NCI-H2227 (cell line): Measurements from ENCODE around the gene NNAT.
"Not testable (repeated sequence)": the region's sequence is repeated elsewhere in the genome, so short reads cannot be mapped to it uniquely, and the experiment has no call there.

Experiments
- DNase-seq: peaks from one replicate; lab custom pipeline; 2025; ENCODE audit not compliant: unreplicated experiment; lab: John Stamatoyannopoulos, UW

The NNAT gene

DNA sequence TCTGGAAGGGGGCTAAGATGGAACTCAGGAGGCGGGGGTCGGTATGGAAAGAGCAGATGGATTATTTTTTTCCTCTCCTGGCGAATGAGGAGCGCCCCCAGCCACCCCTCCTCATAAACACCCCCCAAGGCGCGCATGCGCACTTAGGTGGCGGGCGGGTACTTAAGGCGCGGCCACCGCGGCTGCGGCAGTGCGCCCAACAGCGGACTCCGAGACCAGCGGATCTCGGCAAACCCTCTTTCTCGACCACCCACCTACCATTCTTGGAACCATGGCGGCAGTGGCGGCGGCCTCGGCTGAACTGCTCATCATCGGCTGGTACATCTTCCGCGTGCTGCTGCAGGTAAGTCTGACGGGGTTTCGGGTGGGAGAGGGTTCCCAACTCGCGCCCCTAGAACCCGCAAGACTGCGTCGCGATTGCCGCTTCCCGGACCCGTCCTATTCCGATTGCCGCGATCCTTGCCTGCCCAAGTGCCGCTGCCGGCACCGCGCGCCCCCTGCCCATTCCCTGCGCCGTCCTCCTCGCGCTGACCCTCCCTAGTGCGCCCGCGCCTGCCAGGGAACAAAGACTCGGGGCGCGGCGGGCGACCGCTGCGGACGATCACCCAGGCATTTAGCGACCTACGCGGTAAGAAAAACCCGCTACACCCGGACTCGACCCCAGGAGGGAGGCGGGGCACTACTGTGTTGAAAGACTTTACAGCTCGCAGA, at the start of gene NNAT:
Gene NNAT, plus strand, starts transcription at position 190 of the 711 bp plus-strand sequence. Its CDS starts 82 bp downstream, at position 272.
- DNase-seq: peak; percentile 67

DNA sequence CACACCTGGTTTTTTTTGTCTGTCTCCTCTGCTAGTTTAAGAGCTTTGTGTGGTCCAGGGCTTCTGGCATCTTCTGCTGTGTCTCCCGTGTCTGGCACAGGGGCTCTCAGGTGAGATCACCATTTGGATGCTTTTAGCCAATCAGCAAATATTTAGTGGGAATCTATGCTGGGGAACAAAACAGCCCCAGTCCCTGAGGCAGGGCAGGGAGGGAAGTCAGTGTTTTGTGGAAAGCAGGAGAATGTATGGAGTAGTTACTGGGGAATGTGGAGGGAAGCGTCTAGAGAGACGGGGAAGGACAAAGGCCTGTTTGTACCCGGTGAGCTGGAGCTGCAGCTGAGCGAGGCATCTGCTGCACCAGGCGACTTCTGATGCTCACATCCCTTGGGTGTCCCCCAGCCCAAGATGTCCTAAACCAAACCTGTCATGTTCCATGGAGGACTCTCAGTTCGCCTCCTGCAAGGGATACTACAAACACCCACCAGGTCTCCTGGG, 49.3 kb upstream of the NNAT start:
- no peak for DNase-seq

DNA sequence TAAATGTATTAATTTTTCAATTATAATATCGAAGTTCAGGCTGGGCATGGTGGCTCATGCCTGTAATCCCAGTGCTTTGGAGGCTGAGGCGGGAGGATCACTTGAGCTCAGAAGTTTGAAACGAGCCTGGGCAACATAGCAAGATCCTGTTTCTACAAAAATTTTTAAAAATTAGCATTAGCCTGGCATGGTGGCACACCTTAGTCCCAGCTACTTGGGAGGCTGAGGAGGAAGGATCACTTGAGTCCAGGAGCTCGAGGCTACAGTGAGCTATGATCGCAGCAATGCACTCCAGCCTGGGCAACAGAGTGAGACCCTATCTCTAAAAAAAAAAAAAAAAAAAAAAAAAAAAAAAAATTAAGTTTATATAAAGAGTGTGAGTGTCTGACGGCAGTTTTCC, 48.6 kb upstream of the NNAT start:
- DNase-seq: not testable (repeated sequence)

DNA sequence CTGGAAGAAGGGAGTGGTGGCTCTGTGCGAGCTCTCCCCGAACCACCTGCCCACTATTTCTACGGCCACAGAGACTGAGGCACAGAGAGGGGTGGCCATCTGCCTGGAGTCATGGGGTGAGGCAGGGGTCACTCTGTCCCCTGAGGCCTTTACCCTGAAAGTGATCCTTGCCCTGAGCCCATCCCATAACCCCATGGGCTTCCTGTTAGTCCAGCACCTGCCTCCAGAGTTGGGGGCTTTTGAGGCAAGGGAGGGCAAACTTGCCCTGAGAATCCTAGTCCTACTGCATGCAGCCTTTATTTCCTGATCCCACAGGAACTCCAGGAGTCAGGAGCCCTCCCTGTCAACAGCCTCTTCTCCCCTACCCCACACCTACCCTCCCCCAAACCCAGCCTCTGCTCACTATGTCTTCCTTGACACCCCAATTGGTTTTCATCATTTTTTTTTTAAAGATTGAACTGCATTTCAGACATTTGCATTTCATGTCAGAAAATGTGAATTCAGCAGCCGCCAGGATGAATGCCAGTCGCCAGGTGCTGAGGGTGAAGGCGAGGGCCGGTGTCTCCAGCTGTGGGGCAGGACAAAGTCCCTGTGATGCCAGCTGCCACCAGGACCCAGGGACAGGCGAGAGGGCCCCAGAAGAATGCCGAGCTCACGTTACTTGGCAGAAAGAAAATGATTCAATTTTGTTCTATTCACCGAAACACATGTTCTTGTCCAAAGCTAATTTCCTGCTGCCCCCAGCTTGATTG, 47.6 kb upstream of the NNAT start:
- DNase-seq: no peak

DNA sequence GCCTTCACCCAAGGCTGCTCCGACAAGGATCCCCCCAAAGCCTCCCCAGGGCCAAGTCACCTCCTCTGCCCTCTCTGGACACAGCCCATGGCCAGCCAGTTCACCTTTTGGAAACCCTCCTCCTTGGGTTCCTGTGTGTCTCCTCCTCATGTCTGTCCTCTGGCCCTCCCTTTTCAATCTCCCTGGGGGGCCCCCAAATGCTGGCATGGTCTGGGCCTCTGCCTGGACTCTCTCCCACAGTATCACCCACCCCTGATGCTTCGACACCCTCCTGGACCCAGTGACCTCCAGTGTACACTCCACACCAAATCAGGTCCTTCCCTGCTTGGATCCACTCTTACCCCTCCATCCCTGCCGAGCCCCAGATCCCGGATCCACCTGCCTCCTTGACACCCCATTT, 46.7 kb upstream of the NNAT start:
- no peak for DNase-seq

GRCh38 chr20:37475252-37475651, 45.8 kb upstream of the NNAT start:
- peak; percentile 73 for DNase-seq

DNA sequence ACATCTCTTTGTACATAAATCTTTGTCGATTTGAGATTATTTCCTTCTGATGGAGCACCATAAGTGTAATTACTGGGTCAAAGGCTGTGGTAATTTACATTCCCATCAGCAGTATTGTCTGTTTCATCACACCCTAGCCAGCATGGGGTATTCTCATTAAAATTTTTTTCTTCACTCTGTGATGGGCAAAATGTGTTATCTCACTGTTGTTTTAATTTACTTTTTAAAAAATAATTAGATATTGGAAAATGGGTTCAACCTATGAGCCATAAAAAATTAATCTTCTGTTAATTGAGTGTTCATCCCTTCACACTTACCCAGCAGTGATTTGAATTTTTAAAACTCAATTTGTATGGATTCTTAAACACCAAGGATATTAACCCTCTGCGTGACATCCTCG, 44.0 kb upstream of the NNAT start:
- DNase-seq: no peak

DNA sequence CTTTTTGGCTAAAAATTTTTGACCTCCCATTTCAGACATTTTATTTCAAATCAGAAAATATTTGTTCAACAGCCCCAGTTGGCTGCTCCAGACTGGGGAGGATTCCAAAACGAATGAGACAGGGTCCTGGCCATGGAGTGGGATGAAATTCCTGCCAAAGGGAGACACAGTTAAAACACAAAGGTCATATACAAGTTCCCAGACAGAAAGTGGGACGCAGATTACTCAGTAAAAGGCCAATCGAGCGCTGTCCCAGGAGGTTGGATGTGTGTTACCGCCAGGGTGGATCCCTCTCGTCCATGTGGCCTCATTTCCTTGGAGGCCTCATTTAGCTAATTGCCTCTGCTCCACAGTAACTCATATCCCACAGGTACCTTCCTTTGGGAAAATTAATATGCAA, 41.8 kb upstream of the NNAT start:
- DNase-seq: no peak

DNA sequence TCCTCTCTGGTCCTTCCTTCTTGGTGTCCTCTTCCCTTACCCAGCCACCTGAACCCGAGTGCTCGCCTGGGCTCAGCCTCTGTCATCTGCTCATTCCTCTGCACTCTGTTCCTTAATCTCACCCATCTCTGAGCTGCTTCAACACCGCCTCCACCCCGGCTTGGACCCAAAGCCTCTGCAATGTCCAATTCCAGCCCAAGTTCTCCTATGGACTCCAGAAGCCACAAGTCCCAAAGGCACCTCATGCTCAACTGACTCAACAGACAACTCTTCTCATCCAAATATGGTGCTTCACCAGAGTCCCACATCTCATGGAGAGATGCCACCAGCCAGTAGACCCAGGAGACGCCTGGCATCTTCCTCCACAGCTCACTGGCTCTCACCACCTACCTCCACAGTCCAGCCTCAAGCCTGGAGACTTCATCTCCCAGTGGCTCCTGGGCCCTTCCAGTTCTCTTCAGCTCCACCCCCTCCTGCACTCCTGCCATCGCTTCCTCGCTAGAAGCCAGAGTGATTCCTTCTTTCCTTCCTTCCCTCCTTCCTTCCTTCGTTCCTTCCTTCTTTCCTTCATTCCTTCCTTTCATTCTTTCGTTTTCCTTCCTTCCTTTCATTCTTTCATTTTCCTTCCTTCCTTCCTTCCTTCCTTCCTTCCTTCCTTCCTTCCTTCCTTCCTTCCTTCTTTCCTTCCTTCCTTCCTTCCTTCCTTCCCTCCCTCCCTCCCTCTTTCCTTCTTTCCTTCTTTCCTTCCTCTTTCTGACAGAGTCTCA, 40.9 kb upstream of the NNAT start:
- no peak for DNase-seq

- no peak for DNase-seq
Observed at GRCh38 chr20:37480919-37481318, 40.1 kb upstream of the NNAT start.

GRCh38 chr20:37481610-37482009, 39.4 kb upstream of the NNAT start:
- no peak for DNase-seq

DNA sequence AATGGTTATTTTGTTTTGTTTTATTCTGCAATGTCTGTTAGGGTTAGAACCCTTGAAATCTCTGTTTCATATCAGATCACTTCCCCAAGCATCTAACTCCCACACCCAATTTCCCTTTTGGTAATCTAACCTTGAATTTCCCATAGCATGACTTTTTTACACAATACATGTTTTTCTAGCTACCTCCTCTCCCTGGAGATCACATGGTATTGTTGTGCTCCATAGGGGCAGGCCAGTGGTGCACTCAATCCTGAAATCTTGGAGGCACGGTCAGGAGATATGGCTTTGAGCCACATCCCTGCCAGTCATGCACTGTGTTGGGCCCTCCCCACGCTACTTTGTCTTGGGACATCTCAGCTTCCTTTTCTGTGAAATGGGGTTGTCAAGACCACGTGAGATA, 36.7 kb upstream of the NNAT start:
- DNase-seq: no peak

DNA sequence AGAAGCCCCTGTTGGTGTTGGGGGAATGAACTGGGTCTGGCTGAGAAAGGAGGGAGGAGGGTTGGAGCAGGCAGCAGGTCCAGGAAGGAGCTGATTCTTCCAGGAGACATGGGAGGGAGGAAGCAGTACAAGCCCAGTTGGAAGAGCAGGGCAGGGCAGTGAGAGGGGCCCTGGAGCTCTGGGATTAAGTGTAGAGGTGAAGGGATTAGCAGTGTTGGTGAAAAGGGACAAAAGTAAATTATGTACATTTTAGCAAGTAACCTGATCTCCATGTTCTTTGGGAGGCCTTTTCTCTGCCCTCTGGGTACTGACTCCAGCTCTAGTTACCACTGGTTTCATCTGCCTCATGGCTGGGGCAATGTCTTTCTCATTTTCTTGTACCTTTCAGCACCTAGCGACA, 34.8 kb upstream of the NNAT start:
- not testable (repeated sequence) for DNase-seq

DNA sequence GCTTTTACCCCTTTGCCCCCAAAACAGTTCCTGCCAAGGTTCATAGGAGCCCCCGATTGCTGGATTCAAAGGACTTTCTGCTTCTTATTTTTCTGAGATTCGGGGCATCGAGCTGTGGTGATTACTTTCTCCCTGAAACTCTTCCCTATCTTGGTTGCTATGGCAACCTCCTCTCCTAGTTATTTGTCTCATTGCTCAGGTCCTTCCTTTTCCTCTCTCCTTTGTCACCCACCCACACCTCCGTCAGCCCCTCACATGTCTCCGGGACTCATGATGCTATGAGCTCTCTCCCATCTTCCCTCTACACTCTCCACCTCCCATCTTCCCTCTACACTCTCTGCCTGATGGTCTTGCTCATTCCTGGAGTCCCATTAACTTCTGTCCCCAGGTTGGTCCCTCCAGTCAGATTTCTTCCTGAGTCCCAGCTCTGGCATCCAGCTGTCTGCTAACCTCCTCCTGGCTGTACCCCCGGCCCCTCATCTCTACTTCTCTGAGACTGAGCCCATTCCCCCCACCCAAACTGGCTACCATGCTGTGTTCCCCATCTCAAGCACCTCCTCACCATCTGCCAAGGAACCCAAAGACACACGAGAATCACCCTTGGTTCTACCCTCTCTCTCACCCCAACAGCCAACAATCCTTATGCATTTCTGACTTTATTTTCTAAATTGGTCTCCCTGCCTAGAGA, 30.2 kb upstream of the NNAT start:
- DNase-seq: no peak

- no peak for DNase-seq
Observed at GRCh38 chr20:37492096-37492625, 28.9 kb upstream of the NNAT start.

DNA sequence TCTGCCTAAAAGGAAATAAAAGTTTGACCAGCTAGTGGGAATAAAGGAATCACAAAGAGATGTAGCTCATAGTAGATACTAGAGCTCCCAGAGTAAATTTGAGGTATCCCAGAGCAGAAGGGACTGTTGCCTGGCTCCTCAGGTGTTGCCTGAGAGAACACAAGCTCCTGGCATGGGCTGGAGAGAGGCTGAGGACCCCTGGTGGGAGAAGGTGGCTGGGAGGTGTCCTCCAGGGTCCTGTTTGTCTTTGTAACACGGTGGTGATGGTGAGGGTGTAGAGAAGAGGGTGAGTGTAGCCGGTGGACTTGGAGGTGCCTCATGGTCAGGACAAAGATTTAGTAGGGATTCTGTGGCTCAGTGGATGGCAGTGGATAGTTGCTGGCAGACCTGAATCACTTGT, 28.1 kb upstream of the NNAT start:
- no peak for DNase-seq

DNA sequence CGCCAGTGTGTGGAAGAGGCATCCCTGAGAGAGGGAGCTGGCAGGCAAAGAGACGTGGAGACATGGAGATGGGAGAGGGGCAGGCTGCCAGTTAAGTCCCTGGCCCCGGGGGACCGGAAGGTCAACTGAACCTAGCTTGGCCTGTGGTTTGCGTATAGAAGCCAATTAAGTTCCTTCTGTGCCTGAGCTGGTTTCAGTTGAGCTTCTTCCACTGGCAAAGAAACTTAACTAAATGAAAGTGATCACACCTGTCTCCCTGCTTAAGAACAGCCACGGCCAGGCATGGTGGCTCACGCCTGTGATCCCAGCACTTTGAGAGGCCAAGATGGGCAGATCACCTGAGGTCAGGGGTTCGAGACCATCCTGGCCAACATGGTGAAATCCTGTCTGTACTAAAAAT, 26.7 kb upstream of the NNAT start:
- DNase-seq: no peak

GRCh38 chr20:37494796-37495195, 26.3 kb upstream of the NNAT start:
- DNase-seq: no peak

GRCh38 chr20:37498066-37498665, 22.9 kb upstream of the NNAT start:
- DNase-seq: no peak

DNA sequence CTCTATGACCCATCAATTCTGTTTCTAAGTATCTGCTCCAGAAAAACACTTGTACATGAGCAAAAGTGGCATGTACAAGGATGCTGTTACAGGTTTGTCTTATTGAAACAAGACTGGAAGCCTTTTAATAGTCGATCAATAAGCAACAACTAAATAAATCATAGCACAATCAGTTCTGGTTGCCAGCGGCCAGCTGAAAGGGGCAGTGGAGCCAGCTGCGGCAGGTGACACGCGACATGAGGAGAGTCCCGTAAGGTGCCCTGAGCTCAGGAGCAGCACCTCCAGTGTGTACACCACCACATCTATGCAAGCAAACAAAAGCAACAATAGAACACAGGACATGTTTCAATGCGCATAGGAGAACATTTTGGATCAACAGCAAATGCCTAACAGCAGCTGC, 20.7 kb upstream of the NNAT start:
- no peak for DNase-seq
